ENCODE measurements around the gene TMC3.

Gene TMC3

DNA sequence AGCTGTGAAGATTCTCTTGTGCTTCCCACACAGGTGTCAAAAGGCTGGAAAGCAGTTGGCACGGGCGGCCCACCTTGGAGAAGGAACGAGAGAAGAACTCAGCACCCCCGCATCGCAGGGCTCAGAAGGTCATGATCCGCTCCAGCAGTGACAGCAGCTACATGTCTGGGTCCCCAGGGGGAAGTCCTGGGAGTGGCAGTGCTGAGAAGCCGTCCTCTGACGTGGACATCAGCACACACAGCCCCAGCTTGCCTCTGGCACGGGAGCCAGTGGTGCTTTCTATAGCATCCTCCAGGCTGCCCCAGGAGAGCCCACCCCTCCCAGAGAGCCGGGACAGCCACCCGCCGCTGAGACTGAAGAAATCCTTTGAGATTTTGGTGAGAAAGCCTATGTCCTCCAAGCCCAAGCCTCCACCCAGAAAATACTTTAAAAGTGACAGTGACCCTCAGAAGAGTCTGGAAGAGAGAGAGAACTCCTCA, 81.5 kb downstream of the TMC3 start:
- peak overlapping the region; percentile 99 to 100 for H3K4me3 Mint-ChIP-seq
- ATAC-seq (replicated peaks) = peak; percentile 11
- H3K4me1 Mint-ChIP-seq (ENCODE audit: low read depth in 2 of 2) = peaks cover 73% of the 10 kb centered on the region in 2 donors
- peak overlapping the region; percentile 98 to 99 for H3K27ac Mint-ChIP-seq
- H3K27me3 Mint-ChIP-seq = no peaks in the 10 kb centered on the region
- peaks cover 26% of the 10 kb centered on the region for H3K36me3 Mint-ChIP-seq (ENCODE audit: insufficient read depth)
- DNase-seq = peak; percentile 23 to 25 (median 25)
- no peaks in the 10 kb centered on the region for H3K9me3 Mint-ChIP-seq

DNA sequence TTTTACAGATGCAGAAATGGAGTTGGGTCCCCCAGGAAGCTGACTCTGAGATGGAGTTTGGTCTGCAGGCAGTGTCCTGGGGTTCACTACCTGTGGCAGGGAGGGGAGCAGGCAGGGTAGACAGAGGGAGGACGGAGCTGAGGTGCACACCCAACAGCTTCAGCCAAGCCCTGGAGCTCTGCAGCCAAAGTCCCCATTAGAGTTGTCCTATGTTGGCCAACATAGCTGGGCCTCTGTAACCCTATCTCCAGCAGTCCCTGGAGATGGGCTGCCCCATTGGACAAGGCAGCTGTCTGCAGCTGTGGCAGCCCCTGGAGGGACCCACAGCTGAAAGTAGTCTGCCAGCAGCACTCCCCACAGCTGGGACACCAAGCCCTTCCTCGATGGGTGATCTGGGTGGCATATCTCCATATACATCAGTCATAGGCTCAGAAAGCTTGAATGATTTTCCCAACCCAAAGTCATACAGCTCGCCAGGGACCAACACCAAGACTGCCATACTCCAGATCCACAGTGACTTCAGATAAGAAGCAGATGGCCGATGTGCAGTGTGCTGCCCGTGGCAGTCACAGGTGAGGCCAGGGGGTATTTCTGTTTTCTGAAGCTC, 82.0 kb downstream of the TMC3 start:
- ATAC-seq (replicated peaks) (no peak), DNase-seq (no peak)
- Mint-ChIP-seq H3K4me1 (ENCODE audit: low read depth in 2 of 2) (peaks cover 73 to 75% of the 10 kb centered on the region in 2 donors), H3K27ac (peak overlapping the region; percentile 98 to 99), H3K9me3 (peaks cover 0 to 3% of the 10 kb centered on the region in 2 donors), H3K4me3 (peak overlapping the region; percentile 99 to 100), H3K27me3 (no peaks in the 10 kb centered on the region), H3K36me3 (ENCODE audit: insufficient read depth) (peaks cover 20% of the 10 kb centered on the region)

DNA sequence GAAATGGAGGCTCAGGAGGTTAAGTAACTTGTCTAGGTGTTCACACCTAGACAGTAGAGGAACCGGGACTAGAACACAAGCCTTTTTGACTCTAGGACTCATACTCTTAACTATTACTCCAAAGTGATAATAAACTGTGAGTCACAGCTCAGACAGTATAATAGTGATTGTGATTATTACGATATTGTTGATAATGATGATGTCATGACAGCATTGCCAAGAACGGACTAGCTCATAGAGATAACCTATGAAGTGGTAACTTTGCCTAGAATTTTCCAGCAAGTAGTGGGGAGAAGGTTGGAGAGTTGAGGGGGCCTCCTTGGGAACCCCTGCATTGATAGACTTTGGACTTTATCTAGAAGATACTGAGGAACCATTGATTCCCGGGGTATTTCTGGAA, 84.1 kb downstream of the TMC3 start:
- DNase-seq (no peak), ATAC-seq (replicated peaks) (no peak)
- Mint-ChIP-seq H3K36me3 (ENCODE audit: insufficient read depth) (peaks cover 11% of the 10 kb centered on the region), H3K27me3 (no peaks in the 10 kb centered on the region), H3K9me3 (peaks cover 0 to 7% of the 10 kb centered on the region in 2 donors), H3K27ac (peak overlapping the region; percentile 13 to 98), H3K4me1 (ENCODE audit: low read depth in 2 of 2) (peaks cover 73 to 78% of the 10 kb centered on the region in 2 donors), H3K4me3 (no peak overlapping the region)

GRCh38 chr15:81288616-81289015, 85.4 kb downstream of the TMC3 start:
- Mint-ChIP-seq H3K27ac (peak overlapping the region; percentile 39 to 96), H3K4me3 (no peak overlapping the region), H3K4me1 (ENCODE audit: low read depth in 2 of 2) (peaks cover 64 to 70% of the 10 kb centered on the region in 2 donors), H3K9me3 (peaks cover 0 to 7% of the 10 kb centered on the region in 2 donors), H3K27me3 (no peaks in the 10 kb centered on the region), H3K36me3 (ENCODE audit: insufficient read depth) (peaks cover 7% of the 10 kb centered on the region)
- no peak for ATAC-seq (replicated peaks)
- DNase-seq = no peak

GRCh38 chr15:81288040-81288439, 86.0 kb downstream of the TMC3 start:
- Mint-ChIP-seq H3K27me3 (no peaks in the 10 kb centered on the region), H3K4me3 (no peak overlapping the region), H3K9me3 (peaks cover 0 to 7% of the 10 kb centered on the region in 2 donors), H3K4me1 (ENCODE audit: low read depth in 2 of 2) (peaks cover 60 to 64% of the 10 kb centered on the region in 2 donors), H3K36me3 (ENCODE audit: insufficient read depth) (peaks cover 7% of the 10 kb centered on the region), H3K27ac (peak overlapping the region; percentile 96 to 97)
- DNase-seq = no peak
- no peak for ATAC-seq (replicated peaks)

DNA sequence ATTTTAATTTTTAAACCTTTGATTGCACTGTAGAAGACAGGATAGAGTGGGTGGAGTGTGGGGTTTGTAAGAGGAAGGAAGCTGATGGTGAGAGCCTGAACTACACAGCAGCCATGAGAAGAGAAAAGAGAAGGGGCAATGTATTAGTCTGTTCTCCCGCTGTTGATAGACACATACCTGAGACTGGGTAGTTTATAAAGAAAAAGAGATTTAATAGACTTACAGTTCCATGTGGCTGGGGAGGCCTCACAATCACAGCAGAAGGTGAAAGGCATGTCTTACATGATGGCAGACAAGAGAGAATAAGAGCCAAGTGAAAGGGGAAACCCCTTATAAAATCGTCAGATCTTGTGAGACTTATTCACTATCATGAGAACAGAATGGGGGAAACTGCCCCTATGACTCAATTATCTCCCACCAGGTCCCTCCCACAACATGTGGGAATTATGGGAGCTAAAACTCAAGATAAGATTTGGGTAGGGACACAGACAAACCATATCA, 87.3 kb downstream of the TMC3 start:
- Mint-ChIP-seq H3K9me3 (peaks cover 0 to 7% of the 10 kb centered on the region in 2 donors), H3K4me1 (ENCODE audit: low read depth in 2 of 2) (peaks cover 51 to 52% of the 10 kb centered on the region in 2 donors), H3K27me3 (no peaks in the 10 kb centered on the region), H3K27ac (peak overlapping the region; percentile 96 to 97), H3K4me3 (peak overlapping the region; percentile 56 to 67), H3K36me3 (ENCODE audit: insufficient read depth) (no peaks in the 10 kb centered on the region)
- DNase-seq (peak in 1 of 3 experiments; percentile 30), ATAC-seq (replicated peaks) (peak; percentile 96)

DNA sequence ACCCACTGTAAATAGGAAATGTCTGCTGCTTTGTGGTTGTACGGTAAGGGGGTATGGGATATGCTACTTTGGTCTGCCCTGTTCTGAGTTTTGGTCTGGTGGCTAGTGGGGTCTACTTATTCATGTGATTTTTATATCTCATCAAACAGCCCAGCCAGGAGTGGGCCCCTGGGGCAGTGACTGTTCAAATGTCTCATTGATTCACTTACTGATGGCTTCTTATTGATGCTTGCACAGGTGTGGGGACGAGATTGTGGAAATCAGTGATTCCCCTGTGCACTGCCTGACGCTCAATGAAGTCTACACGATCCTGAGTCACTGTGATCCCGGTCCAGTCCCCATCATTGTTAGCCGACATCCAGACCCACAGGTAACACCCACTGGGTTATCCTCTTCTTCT, 88.6 kb downstream of the TMC3 start:
- Mint-ChIP-seq H3K4me3 (peak overlapping the region; percentile 0 to 56), H3K9me3 (peaks cover 0 to 7% of the 10 kb centered on the region in 2 donors), H3K27me3 (no peaks in the 10 kb centered on the region), H3K4me1 (ENCODE audit: low read depth in 2 of 2) (peaks cover 43 to 44% of the 10 kb centered on the region in 2 donors), H3K36me3 (ENCODE audit: insufficient read depth) (no peaks in the 10 kb centered on the region), H3K27ac (peak overlapping the region; percentile 96 to 97)
- no peak for DNase-seq
- ATAC-seq (replicated peaks) = no peak

DNA sequence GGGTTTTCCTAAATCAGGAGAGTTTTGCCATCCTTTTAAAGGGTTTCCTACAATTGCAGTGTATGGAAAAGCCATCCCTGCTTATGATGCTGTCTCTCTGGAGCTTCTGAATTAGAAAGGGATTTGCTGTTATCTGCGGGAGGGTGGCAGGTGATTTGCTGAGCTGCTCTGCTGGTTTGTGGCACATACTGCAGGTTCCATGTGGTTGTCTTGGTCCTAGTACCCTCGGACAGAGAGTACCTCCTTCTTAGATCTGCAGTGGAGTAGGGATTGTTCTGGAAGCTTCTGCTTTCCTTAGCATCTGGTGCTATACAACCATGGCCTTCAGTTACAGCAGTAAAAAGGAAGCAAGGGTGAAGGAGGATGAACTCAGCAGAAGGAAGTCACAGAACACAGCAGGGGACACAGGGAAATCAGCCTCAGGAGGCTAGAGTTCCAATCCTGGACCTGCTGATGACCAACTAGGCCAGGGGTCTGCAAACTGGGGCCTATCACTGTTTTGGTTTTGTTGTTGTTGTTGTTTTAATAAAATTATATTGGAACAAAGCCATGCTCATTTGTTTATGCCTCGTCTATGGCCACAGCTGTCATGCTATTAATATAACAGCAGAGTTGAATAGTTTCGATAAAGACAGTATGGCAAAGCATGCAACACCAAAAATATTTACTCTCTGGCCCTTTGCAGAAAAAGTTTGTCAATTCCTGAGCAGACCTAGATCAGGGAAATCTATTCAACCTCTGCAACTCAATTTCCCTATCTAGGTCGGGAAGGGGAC, 89.6 kb downstream of the TMC3 start:
- Mint-ChIP-seq H3K27ac (no peak overlapping the region), H3K27me3 (no peaks in the 10 kb centered on the region), H3K4me1 (ENCODE audit: low read depth in 2 of 2) (peaks cover 40 to 42% of the 10 kb centered on the region in 2 donors), H3K36me3 (ENCODE audit: insufficient read depth) (no peaks in the 10 kb centered on the region), H3K9me3 (peaks cover 0 to 7% of the 10 kb centered on the region in 2 donors), H3K4me3 (no peak overlapping the region)
- DNase-seq = no peak
- no peak for ATAC-seq (replicated peaks)

GRCh38 chr15:81282911-81283310, 91.1 kb downstream of the TMC3 start:
- no peaks in the 10 kb centered on the region for H3K27me3 Mint-ChIP-seq
- no peak for ATAC-seq (replicated peaks)
- no peak for DNase-seq
- peaks cover 35 to 36% of the 10 kb centered on the region in 2 donors for H3K4me1 Mint-ChIP-seq (ENCODE audit: low read depth in 2 of 2)
- peaks cover 0 to 7% of the 10 kb centered on the region in 2 donors for H3K9me3 Mint-ChIP-seq
- no peak overlapping the region for H3K27ac Mint-ChIP-seq
- H3K36me3 Mint-ChIP-seq (ENCODE audit: insufficient read depth) = no peaks in the 10 kb centered on the region
- H3K4me3 Mint-ChIP-seq = no peak overlapping the region

DNA sequence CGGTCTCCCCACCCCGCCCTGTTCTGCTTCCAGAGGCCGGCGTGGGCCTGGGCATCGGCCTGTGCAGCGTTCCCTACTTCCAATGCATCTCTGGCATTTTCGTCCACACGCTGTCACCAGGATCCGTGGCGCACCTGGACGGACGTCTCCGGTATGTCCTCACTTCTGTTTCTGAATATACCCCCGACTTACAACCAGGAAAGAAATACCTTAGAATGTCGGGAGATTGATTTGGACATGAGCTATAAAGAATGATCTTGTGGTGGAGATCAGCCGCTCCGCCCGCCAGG, 91.5 kb downstream of the TMC3 start:
- no peak for ATAC-seq (replicated peaks)
- Mint-ChIP-seq H3K4me3 (no peak overlapping the region), H3K27ac (no peak overlapping the region), H3K36me3 (ENCODE audit: insufficient read depth) (no peaks in the 10 kb centered on the region), H3K27me3 (no peaks in the 10 kb centered on the region), H3K9me3 (peaks cover 0 to 7% of the 10 kb centered on the region in 2 donors), H3K4me1 (ENCODE audit: low read depth in 2 of 2) (peaks cover 31 to 32% of the 10 kb centered on the region in 2 donors)
- DNase-seq = no peak

- Mint-ChIP-seq H3K4me3 (no peak overlapping the region), H3K27me3 (no peaks in the 10 kb centered on the region), H3K4me1 (ENCODE audit: low read depth in 2 of 2) (peaks cover 29% of the 10 kb centered on the region in 2 donors), H3K36me3 (ENCODE audit: insufficient read depth) (no peaks in the 10 kb centered on the region), H3K27ac (no peak overlapping the region), H3K9me3 (peaks cover under 1 to 3% of the 10 kb centered on the region in 2 donors)
- no peak for ATAC-seq (replicated peaks)
- no peak for DNase-seq
Observed at GRCh38 chr15:81281766-81282605, 92.0 kb downstream of the TMC3 start.

- H3K27ac Mint-ChIP-seq = no peak overlapping the region
- peaks cover 0 to 2% of the 10 kb centered on the region in 2 donors for H3K9me3 Mint-ChIP-seq
- H3K4me3 Mint-ChIP-seq = no peak overlapping the region
- no peaks in the 10 kb centered on the region for H3K36me3 Mint-ChIP-seq (ENCODE audit: insufficient read depth)
- H3K27me3 Mint-ChIP-seq = no peaks in the 10 kb centered on the region
- ATAC-seq (replicated peaks) (no peak), DNase-seq (no peak)
- H3K4me1 Mint-ChIP-seq (ENCODE audit: low read depth in 2 of 2) = peaks cover 23% of the 10 kb centered on the region in 2 donors
Observed at GRCh38 chr15:81281456-81281735, 92.6 kb downstream of the TMC3 start.

Data from effector memory CD8-positive, alpha-beta T cell (primary cell).